Measurements from ENCODE around the gene STRA6. TPM values are rescaled to one million over a fixed set of nuclear protein-coding genes. Genes with fewer than 3 reads are reported as not detected.

The STRA6 gene
- total RNA-seq, 1 experiment from 2014 or later: 0.84 TPM

GRCh38 chr15:74146277-74146800 is 56.2 kb downstream of the STRA6 start:
- Histone ChIP-seq H3K27ac (ENCODE audit: low read depth, low read length, poor library complexity, severe bottlenecking) (no peak overlapping the region), H3K27me3 (replicated peaks; ENCODE audit: insufficient read depth, low read depth, low read length, poor library complexity) (no peaks in the 10 kb centered on the region), H3K4me3 (ENCODE audit: low read depth, low read length, poor library complexity, severe bottlenecking) (no peak overlapping the region), H3K36me3 (ENCODE audit: insufficient read depth, low read length, poor library complexity, severe bottlenecking) (no peaks in the 10 kb centered on the region), H3K4me1 (ENCODE audit: insufficient read depth, low read length, poor library complexity, severe bottlenecking) (no peaks in the 10 kb centered on the region), H3K9me3 (ENCODE audit: low read depth, low read length, poor library complexity, severe bottlenecking) (no peaks in the 10 kb centered on the region)
- ChIA-PET CTCF (no interaction called here), POLR2A (ENCODE audit: low non-redundant PET) (no interaction called here)
- DNase-seq (ENCODE audit: low spot score): no peak
- intact Hi-C loops (cut with micrococcal nuclease; ENCODE audit: unreplicated experiment): no loop called here
- TF ChIP-seq CTCF (conservative IDR thresholded peaks at IDR 0.05; ENCODE audit: low read depth, low read length) (no peak), EZH2 (IDR thresholded peaks at IDR 0.05; ENCODE audit: borderline replicate concordance, low read depth, low read length, poor library complexity, severe bottlenecking) (no peak)
- BruUV-seq (replicated peaks): no TSS peak

- Histone ChIP-seq H3K4me3 (ENCODE audit: low read depth, low read length, poor library complexity, severe bottlenecking) (no peak overlapping the region), H3K36me3 (ENCODE audit: insufficient read depth, low read length, poor library complexity, severe bottlenecking) (no peaks in the 10 kb centered on the region), H3K27ac (ENCODE audit: low read depth, low read length, poor library complexity, severe bottlenecking) (no peak overlapping the region), H3K27me3 (replicated peaks; ENCODE audit: insufficient read depth, low read depth, low read length, poor library complexity) (no peaks in the 10 kb centered on the region), H3K9me3 (ENCODE audit: low read depth, low read length, poor library complexity, severe bottlenecking) (no peaks in the 10 kb centered on the region), H3K4me1 (ENCODE audit: insufficient read depth, low read length, poor library complexity, severe bottlenecking) (no peaks in the 10 kb centered on the region)
- no peak for DNase-seq (ENCODE audit: low spot score)
- intact Hi-C loops (cut with micrococcal nuclease; ENCODE audit: unreplicated experiment): no loop called here
- ChIA-PET POLR2A (ENCODE audit: low non-redundant PET) (no interaction called here), CTCF (interaction anchor here (0.5 to 1.4 kb wide), 2 partner anchors 164 to 166 kb away, joined by 4 to 8 read pairs; no protein-coding TSS in a partner anchor)
- BruUV-seq (replicated peaks): no TSS peak
- TF ChIP-seq CTCF (conservative IDR thresholded peaks at IDR 0.05; ENCODE audit: low read depth, low read length) (no peak), EZH2 (IDR thresholded peaks at IDR 0.05; ENCODE audit: borderline replicate concordance, low read depth, low read length, poor library complexity, severe bottlenecking) (no peak)
Observed at GRCh38 chr15:74144153-74144775, 58.3 kb downstream of the STRA6 start.

- Histone ChIP-seq H3K36me3 (ENCODE audit: insufficient read depth, low read length, poor library complexity, severe bottlenecking) (no peaks in the 10 kb centered on the region), H3K27me3 (replicated peaks; ENCODE audit: insufficient read depth, low read depth, low read length, poor library complexity) (no peaks in the 10 kb centered on the region), H3K4me3 (ENCODE audit: low read depth, low read length, poor library complexity, severe bottlenecking) (no peak overlapping the region), H3K9me3 (ENCODE audit: low read depth, low read length, poor library complexity, severe bottlenecking) (no peaks in the 10 kb centered on the region), H3K4me1 (ENCODE audit: insufficient read depth, low read length, poor library complexity, severe bottlenecking) (peaks cover 11% of the 10 kb centered on the region), H3K27ac (ENCODE audit: low read depth, low read length, poor library complexity, severe bottlenecking) (no peak overlapping the region)
- TF ChIP-seq EZH2 (IDR thresholded peaks at IDR 0.05; ENCODE audit: borderline replicate concordance, low read depth, low read length, poor library complexity, severe bottlenecking) (no peak), CTCF (conservative IDR thresholded peaks at IDR 0.05; ENCODE audit: low read depth, low read length) (no peak)
- intact Hi-C loops (cut with micrococcal nuclease; ENCODE audit: unreplicated experiment): no loop called here
- BruUV-seq (replicated peaks): no TSS peak
- ChIA-PET POLR2A (ENCODE audit: low non-redundant PET) (no interaction called here), CTCF (no interaction called here)
- no peak for DNase-seq (ENCODE audit: low spot score)
Observed at GRCh38 chr15:74141591-74141990, 61.0 kb downstream of the STRA6 start.
